ENCODE data around the gene MYO1D. TPM values are rescaled to one million over a fixed set of nuclear protein-coding genes. Genes with fewer than 3 reads are reported as not detected.

The MYO1D gene
- total and polyA plus RNA-seq, 5 donors from 2014 or later: 1.5 to 8.2 (median 2.7) TPM

DNA sequence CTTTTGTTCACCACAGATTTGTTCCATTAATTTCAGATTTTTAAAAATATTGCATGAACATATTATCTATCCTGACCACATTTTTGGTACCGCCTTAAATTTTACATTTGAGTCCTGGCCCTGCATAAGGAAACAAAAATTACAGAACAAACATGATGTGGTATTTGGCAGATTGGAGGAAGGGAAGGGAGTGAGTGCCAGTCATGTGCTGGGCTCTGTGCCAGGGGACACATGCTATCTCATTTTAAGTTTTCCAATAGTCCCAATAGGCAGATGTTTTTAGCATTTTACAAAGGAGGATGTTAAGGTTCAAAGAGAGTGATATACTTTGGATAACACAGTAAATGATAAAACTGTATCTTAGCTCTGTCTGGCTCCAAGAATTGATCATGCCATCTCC is 205.0 kb downstream of the MYO1D start:
- H3K4me1 ChIP-seq (ENCODE audit: control insufficient read depth, insufficient read depth, low read length, poor library complexity, severe bottlenecking): no peaks in the 10 kb centered on the region
- H3K4me3 ChIP-seq (ENCODE audit: low read depth, low read length): no peak overlapping the region
- Mint-ChIP-seq H3K36me3 (no peaks in the 10 kb centered on the region), H3K4me3 (no peak overlapping the region), H3K9me3 (peaks cover 0 to 5% (median 0%) of the 10 kb centered on the region in 7 donors), H3K4me1 (peaks cover 0 to 8% (median 0%) of the 10 kb centered on the region in 4 donors), H3K27me3 (no peaks in the 10 kb centered on the region), H3K27ac (peak overlapping the region in 1 of 3 donors; percentile 67)
- H3K27me3 ChIP-seq (ENCODE audit: control insufficient read depth, insufficient read depth, low read length): no peaks in the 10 kb centered on the region
- no peak for ATAC-seq (ENCODE audit: low read depth in 2 of 2)
- H3K36me3 ChIP-seq (ENCODE audit: control insufficient read depth, insufficient read depth, low read length): no peaks in the 10 kb centered on the region
- peaks cover 0 to 4% of the 10 kb centered on the region in 2 experiments for H3K9me3 ChIP-seq (ENCODE audit: control insufficient read depth in 2 of 2, low read length in 2 of 2)
- DNase-seq: no peak
- H3K27ac ChIP-seq (ENCODE audit: insufficient read depth, low read length, poor library complexity, severe bottlenecking): no peak overlapping the region

DNA sequence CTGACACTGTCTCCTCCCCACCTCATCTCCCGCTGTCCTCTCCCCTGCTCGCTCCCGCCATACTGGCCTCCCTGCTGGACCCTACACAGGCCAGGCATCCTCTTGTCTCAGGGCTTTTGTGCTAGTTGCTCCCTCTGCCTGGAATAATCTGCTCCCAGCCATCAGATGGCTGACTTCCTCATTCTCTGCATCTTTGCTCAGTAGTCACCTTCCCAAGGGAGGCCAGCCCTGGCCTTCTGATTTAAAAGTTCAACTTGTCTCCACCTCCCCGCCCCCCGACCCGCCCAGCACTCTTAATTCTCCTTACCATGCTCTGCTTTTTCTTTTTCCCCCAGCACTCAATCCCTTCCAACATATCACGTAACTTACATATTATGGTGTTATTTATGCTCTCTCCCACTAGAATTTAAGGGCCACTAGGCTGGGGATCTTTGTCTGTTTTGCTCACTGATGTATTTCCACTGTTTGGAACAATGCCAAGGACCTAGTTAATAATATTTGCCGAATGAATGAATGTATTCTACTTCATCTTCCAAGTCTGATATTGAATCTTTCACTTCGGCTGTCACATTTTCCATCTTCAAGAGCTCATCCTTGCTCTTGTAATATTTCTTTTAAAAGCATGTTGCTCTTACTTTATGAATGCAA is 211.9 kb downstream of the MYO1D start:
- H3K4me3 ChIP-seq (ENCODE audit: low read depth, low read length): no peak overlapping the region
- H3K27ac Mint-ChIP-seq: no peak overlapping the region
- no peak overlapping the region for H3K27ac ChIP-seq (ENCODE audit: insufficient read depth, low read length, poor library complexity, severe bottlenecking)
- no peak for ATAC-seq (ENCODE audit: low read depth in 2 of 2)
- H3K36me3 Mint-ChIP-seq: no peaks in the 10 kb centered on the region
- no peaks in the 10 kb centered on the region for H3K4me1 Mint-ChIP-seq
- H3K36me3 ChIP-seq (ENCODE audit: control insufficient read depth, insufficient read depth, low read length): no peaks in the 10 kb centered on the region
- H3K27me3 Mint-ChIP-seq: no peaks in the 10 kb centered on the region
- no peak for DNase-seq
- H3K4me1 ChIP-seq (ENCODE audit: control insufficient read depth, insufficient read depth, low read length, poor library complexity, severe bottlenecking): no peaks in the 10 kb centered on the region
- H3K27me3 ChIP-seq (ENCODE audit: control insufficient read depth, insufficient read depth, low read length): no peaks in the 10 kb centered on the region
- no peaks in the 10 kb centered on the region for H3K9me3 Mint-ChIP-seq
- no peak overlapping the region for H3K4me3 Mint-ChIP-seq
- no peaks in the 10 kb centered on the region for H3K9me3 ChIP-seq (ENCODE audit: control insufficient read depth in 2 of 2, low read length in 2 of 2)

DNA sequence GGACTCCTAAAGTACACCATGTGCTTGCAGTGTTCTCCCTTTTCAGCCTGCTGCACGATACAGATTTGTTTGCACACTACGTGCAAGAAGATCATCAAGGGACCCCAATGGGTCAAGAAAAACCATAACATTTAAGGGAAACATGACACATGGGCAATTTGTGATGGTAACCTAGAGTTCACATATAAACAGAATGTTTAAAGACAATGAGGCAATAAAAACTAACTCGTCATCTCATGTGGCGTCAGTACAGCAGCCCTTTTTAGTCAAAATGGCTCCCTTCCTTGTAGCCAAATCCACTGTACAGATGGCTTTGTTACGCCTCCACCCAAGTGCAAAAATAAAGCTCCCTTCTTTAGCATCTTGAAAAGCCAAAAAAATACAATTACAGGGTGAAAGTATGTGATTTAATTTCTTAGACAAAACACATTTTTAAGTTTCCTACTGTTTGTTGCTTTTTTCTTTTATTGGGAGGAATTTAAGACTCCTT is 216.4 kb downstream of the MYO1D start:
- Mint-ChIP-seq H3K27ac (no peak overlapping the region), H3K4me1 (no peaks in the 10 kb centered on the region), H3K27me3 (no peaks in the 10 kb centered on the region), H3K36me3 (peaks cover under 1% of the 10 kb centered on the region), H3K4me3 (no peak overlapping the region), H3K9me3 (no peaks in the 10 kb centered on the region)
- Histone ChIP-seq H3K4me1 (ENCODE audit: control insufficient read depth, insufficient read depth, low read length, poor library complexity, severe bottlenecking) (no peaks in the 10 kb centered on the region), H3K36me3 (ENCODE audit: control insufficient read depth, insufficient read depth, low read length) (no peaks in the 10 kb centered on the region), H3K27ac (ENCODE audit: insufficient read depth, low read length, poor library complexity, severe bottlenecking) (no peak overlapping the region), H3K27me3 (ENCODE audit: control insufficient read depth, insufficient read depth, low read length) (no peaks in the 10 kb centered on the region), H3K9me3 (ENCODE audit: control insufficient read depth in 2 of 2, low read length in 2 of 2) (no peaks in the 10 kb centered on the region), H3K4me3 (ENCODE audit: low read depth, low read length) (no peak overlapping the region)
- DNase-seq (no peak), ATAC-seq (ENCODE audit: low read depth in 2 of 2) (no peak)

DNA sequence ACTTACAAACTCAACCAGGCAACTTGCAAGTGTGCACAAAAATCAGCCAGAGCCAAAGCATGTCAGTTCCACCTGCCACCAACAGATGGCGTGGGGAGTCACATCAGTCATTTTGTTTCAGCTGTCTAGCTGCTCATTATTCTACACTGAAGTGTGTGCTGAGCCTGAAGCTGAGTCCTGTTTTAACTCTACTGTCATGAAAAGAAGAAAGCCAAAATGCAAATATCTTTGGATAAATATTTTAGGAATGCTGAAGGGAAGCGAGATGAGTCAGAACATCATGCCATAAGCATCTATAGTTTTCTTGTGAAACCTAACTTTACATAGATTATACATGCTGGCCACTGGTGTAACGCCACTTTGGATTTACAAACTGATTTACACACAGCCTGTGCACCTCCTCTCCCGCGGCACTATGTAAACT is 217.5 kb downstream of the MYO1D start:
- Mint-ChIP-seq H3K27me3 (no peaks in the 10 kb centered on the region), H3K9me3 (peaks cover 0 to 3% (median 0%) of the 10 kb centered on the region in 7 donors), H3K4me1 (no peaks in the 10 kb centered on the region), H3K27ac (no peak overlapping the region), H3K36me3 (peaks cover 7% of the 10 kb centered on the region), H3K4me3 (no peak overlapping the region)
- no peaks in the 10 kb centered on the region for H3K9me3 ChIP-seq (ENCODE audit: control insufficient read depth in 2 of 2, low read length in 2 of 2)
- H3K36me3 ChIP-seq (ENCODE audit: control insufficient read depth, insufficient read depth, low read length): peaks cover under 1% of the 10 kb centered on the region
- H3K27ac ChIP-seq (ENCODE audit: insufficient read depth, low read length, poor library complexity, severe bottlenecking): no peak overlapping the region
- ATAC-seq (ENCODE audit: low read depth in 2 of 2) (peak; percentile 47 to 73), DNase-seq (peak; percentile 24 to 74 (median 55))
- no peak overlapping the region for H3K4me3 ChIP-seq (ENCODE audit: low read depth, low read length)
- H3K4me1 ChIP-seq (ENCODE audit: control insufficient read depth, insufficient read depth, low read length, poor library complexity, severe bottlenecking): no peaks in the 10 kb centered on the region
- no peaks in the 10 kb centered on the region for H3K27me3 ChIP-seq (ENCODE audit: control insufficient read depth, insufficient read depth, low read length)

DNA sequence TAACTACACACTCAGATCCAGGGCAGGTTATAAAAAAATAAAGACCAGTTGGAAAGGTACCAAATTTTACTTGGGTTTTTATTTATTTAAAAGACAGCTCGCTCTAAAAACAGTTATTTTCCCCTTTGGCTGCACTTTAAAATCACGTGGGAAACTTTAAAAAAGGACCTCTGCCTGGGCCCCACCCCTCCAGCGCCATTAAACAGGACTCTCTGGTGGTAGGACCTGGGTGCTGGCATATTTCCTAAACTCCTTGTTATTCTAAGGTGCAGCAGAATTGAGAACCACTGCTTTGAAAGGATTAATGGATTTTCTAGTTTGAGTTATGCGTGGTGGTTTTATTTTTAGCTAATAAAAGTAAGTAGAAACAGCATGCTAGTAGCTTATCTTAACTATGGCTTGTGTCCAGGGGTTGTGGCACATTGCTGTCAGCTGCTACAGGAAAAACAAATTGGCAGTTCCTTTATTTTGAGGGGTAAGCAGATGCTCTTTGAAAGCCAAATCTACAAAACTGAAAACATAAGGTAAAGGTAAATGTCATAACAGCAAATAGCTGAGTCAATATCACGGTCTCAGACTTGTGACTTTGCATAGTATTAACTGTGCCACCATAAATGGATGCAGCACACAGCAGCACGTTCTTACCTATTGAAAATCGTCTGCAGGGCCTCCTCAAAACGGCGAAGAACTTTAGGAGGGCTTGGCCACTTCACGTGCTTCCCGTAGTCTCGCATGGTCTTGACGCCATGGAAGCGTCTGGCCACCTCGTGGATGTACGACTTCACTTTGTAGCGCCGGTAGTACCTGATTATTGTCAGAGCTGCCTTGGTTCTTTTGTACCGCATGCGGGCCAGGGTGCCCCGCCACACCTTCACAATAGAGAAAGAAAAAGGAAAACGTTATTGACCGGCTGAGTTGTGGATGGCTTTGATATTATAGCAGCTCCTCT is 218.2 kb downstream of the MYO1D start:
- Histone ChIP-seq H3K4me3 (ENCODE audit: low read depth, low read length) (no peak overlapping the region), H3K27ac (ENCODE audit: insufficient read depth, low read length, poor library complexity, severe bottlenecking) (no peak overlapping the region), H3K27me3 (ENCODE audit: control insufficient read depth, insufficient read depth, low read length) (no peaks in the 10 kb centered on the region), H3K4me1 (ENCODE audit: control insufficient read depth, insufficient read depth, low read length, poor library complexity, severe bottlenecking) (no peaks in the 10 kb centered on the region), H3K36me3 (ENCODE audit: control insufficient read depth, insufficient read depth, low read length) (peaks cover 3% of the 10 kb centered on the region), H3K9me3 (ENCODE audit: control insufficient read depth in 2 of 2, low read length in 2 of 2) (no peaks in the 10 kb centered on the region)
- Mint-ChIP-seq H3K4me3 (peak overlapping the region in 1 of 4 donors; percentile 82), H3K27ac (no peak overlapping the region), H3K27me3 (no peaks in the 10 kb centered on the region), H3K36me3 (peaks cover 11% of the 10 kb centered on the region), H3K9me3 (peaks cover 0 to 3% (median 0%) of the 10 kb centered on the region in 7 donors), H3K4me1 (no peaks in the 10 kb centered on the region)
- DNase-seq: no peak
- ATAC-seq (ENCODE audit: low read depth in 2 of 2): no peak

DNA sequence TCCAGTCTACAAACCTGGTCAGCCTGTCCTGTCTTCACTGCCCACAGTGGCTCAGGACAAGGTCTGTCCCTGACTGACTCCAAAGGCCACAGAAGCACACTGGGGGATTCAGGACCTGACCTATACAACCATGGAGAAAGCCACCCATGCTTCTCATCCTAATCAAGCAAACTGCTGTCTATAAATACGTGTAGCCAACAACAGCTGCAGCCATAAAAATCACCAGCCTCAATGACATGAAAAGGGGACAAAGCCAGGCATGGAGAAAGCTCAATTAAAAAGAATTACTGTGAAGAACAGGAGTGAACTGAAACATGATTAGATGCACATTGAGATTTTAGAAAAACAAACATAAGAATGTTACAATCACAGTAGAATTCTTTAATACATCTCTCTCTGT is 220.0 kb downstream of the MYO1D start:
- Mint-ChIP-seq H3K27ac (no peak overlapping the region), H3K36me3 (peaks cover 19% of the 10 kb centered on the region), H3K9me3 (peaks cover 0 to 5% (median 1%) of the 10 kb centered on the region in 7 donors), H3K4me3 (no peak overlapping the region), H3K4me1 (no peaks in the 10 kb centered on the region), H3K27me3 (no peaks in the 10 kb centered on the region)
- H3K4me3 ChIP-seq (ENCODE audit: low read depth, low read length): no peak overlapping the region
- H3K4me1 ChIP-seq (ENCODE audit: control insufficient read depth, insufficient read depth, low read length, poor library complexity, severe bottlenecking): no peaks in the 10 kb centered on the region
- no peaks in the 10 kb centered on the region for H3K9me3 ChIP-seq (ENCODE audit: control insufficient read depth in 2 of 2, low read length in 2 of 2)
- ATAC-seq (ENCODE audit: low read depth in 2 of 2) (no peak), DNase-seq (no peak)
- peaks cover 3% of the 10 kb centered on the region for H3K36me3 ChIP-seq (ENCODE audit: control insufficient read depth, insufficient read depth, low read length)
- H3K27ac ChIP-seq (ENCODE audit: insufficient read depth, low read length, poor library complexity, severe bottlenecking): no peak overlapping the region
- no peaks in the 10 kb centered on the region for H3K27me3 ChIP-seq (ENCODE audit: control insufficient read depth, insufficient read depth, low read length)

DNA sequence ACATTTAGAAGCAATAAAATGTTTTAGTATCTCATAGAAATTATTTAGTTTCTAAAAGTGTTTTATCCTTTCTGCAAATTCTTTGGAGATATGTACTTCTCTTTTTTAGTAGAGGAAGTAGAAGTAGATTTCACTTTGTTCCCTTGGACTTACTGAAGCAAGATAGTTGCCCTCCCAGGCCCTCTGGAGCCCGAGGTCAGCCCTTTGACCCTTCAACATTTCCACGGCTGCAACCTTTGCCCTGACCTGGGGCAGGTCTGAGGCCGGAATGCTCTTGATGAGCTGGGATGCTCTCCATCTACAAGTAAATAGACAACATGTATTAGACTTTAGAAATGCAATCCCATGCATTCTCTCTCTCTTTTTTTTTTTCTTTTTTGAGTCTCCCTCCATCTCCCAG is 222.6 kb downstream of the MYO1D start:
- Histone ChIP-seq H3K4me1 (ENCODE audit: control insufficient read depth, insufficient read depth, low read length, poor library complexity, severe bottlenecking) (no peaks in the 10 kb centered on the region), H3K9me3 (ENCODE audit: control insufficient read depth in 2 of 2, low read length in 2 of 2) (peaks cover 4 to 11% of the 10 kb centered on the region in 2 experiments), H3K27me3 (ENCODE audit: control insufficient read depth, insufficient read depth, low read length) (no peaks in the 10 kb centered on the region), H3K36me3 (ENCODE audit: control insufficient read depth, insufficient read depth, low read length) (peaks cover 6% of the 10 kb centered on the region), H3K27ac (ENCODE audit: insufficient read depth, low read length, poor library complexity, severe bottlenecking) (no peak overlapping the region), H3K4me3 (ENCODE audit: low read depth, low read length) (no peak overlapping the region)
- DNase-seq: no peak
- no peaks in the 10 kb centered on the region for H3K27me3 Mint-ChIP-seq
- H3K36me3 Mint-ChIP-seq: peaks cover 38% of the 10 kb centered on the region
- ATAC-seq (ENCODE audit: low read depth in 2 of 2): no peak
- no peak overlapping the region for H3K4me3 Mint-ChIP-seq
- peaks cover 0 to 21% (median 7%) of the 10 kb centered on the region in 7 donors for H3K9me3 Mint-ChIP-seq
- no peak overlapping the region for H3K27ac Mint-ChIP-seq
- H3K4me1 Mint-ChIP-seq: no peaks in the 10 kb centered on the region
